H1 (cell line): ENCODE data around the gene KRTAP11-1. TPM values are rescaled to one million over a fixed set of nuclear protein-coding genes. Genes with fewer than 3 reads are reported as not detected.

Source experiments
- polyA plus RNA-seq, 7 experiments: library from polyadenylated mRNA; depleted of rRNA in 3 of 7; stranded (reverse) in 5 of 7; unstranded in 2 of 7; fragments of >200 nt in 5 of 7; fragments of 200-250 nt in 2 of 7; gene quantifications; 1 replicate in 5 of 7; 2 replicates in 1 of 7; 4 replicates in 1 of 7; pipeline versions ENCODE4 v1.2.1 to v1.2.3, GENCODE V29; 2011 to 2013; ENCODE audit warnings: missing spikeins in 2 of 7, mixed read lengths in 2 of 7
- total RNA-seq: library from RNA; stranded (reverse); fragmentation: NEBNext Ultra II Directional; extraction: Animal tissue kit (Norgen Biotek cat#: 25700); gene quantifications from 2 replicates; pipeline ENCODE4 v1.2.1, GENCODE V29; 2021

Gene KRTAP11-1
- total and polyA plus RNA-seq, 2 of the 8 experiments (the other 6 are each of a cell fraction or from before 2014, with no cell fraction given), result not detected

Other genes starting within 250 kb of the KRTAP11-1 start
- not detected in 2 replicates for gene KRTAP20-2, start 246.4 kb downstream of the KRTAP11-1 start, total RNA-seq
- not detected in 2 replicates for gene KRTAP20-2, start 246.4 kb downstream of the KRTAP11-1 start, polyA plus RNA-seq (2011; rRNA removed)
- gene KRTAP20-3, start 238.7 kb downstream of the KRTAP11-1 start, total RNA-seq, result not detected in 2 replicates
- not detected in 2 replicates for gene KRTAP20-3, start 238.7 kb downstream of the KRTAP11-1 start, polyA plus RNA-seq (2011; rRNA removed)
- not detected in 2 replicates for gene KRTAP21-3, start 162.8 kb downstream of the KRTAP11-1 start, total RNA-seq
- gene KRTAP21-3, start 162.8 kb downstream of the KRTAP11-1 start, polyA plus RNA-seq (2011; rRNA removed), result not detected in 2 replicates
- gene KRTAP21-2, start 134.3 kb downstream of the KRTAP11-1 start, total RNA-seq, result not detected in 2 replicates
- not detected in 2 replicates for gene KRTAP21-2, start 134.3 kb downstream of the KRTAP11-1 start, polyA plus RNA-seq (2011; rRNA removed)
- not detected in 2 replicates for gene KRTAP21-1, start 126.2 kb downstream of the KRTAP11-1 start, total RNA-seq
- not detected in 2 replicates for gene KRTAP21-1, start 126.2 kb downstream of the KRTAP11-1 start, polyA plus RNA-seq (2011; rRNA removed)
- not detected in 2 replicates for gene KRTAP8-1, start 68.3 kb downstream of the KRTAP11-1 start, total RNA-seq
- not detected in 2 replicates for gene KRTAP8-1, start 68.3 kb downstream of the KRTAP11-1 start, polyA plus RNA-seq (2011; rRNA removed)
- gene KRTAP7-1, start 51.8 kb downstream of the KRTAP11-1 start, total RNA-seq, result not detected in 2 replicates
- not detected in 2 replicates for gene KRTAP7-1, start 51.8 kb downstream of the KRTAP11-1 start, polyA plus RNA-seq (2011; rRNA removed)
- gene KRTAP19-8, start 156.9 kb upstream of the KRTAP11-1 start, total RNA-seq, result not detected in 2 replicates
- gene KRTAP19-8, start 156.9 kb upstream of the KRTAP11-1 start, polyA plus RNA-seq (2011; rRNA removed), result not detected in 2 replicates